ENCODE data around the gene SPRY1.

DNA sequence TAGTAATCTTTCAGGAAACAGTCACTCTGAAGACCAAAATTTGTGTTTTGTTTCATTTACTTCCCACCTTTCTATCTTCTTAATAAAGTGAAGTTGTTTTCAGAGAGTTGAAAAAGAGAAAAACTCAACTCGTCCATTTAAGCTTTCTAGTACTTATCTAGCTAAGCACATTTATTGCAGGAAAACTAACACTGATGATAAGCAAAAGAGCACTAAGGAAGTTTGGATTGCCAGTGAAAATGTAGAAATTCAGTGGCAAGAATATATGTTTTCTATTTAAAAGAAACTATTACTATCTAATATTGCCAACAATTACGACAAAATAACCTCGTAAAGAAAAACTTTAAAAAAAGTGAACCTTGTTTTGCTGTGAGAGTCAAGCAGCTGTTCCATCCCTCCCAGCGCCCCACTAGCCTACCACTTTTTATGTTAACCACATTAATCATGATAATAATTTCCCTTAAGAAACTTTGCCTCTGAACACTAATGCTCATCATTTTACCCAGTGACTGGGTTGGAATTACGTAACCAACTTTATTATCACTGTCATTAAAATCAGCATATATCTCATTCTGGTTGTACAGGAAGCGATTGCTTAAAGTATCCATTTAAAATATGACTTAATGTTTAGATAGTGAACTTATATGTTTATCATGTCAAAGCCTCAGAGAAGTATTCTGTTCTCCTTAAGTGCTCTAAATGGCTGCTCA, 24.8 kb downstream of the SPRY1 start:
- no peak for TF ChIP-seq POLR2AphosphoS5 (IDR thresholded peaks at IDR 0.05; ENCODE audit: low read depth, low read length)
- no peak for TF ChIP-seq CTCF (IDR thresholded peaks at IDR 0.05 in 2 of 3, conservative IDR thresholded peaks at IDR 0.05 in 1 of 3; ENCODE audit: borderline replicate concordance in 1 of 3, insufficient read depth in 1 of 3, low read depth in 2 of 3, low read length in 2 of 3)
- TF ChIP-seq POLR2A (IDR thresholded peaks at IDR 0.05; ENCODE audit: borderline replicate concordance, extremely low read depth, insufficient read depth, insufficient read length): no peak
- TF ChIP-seq CBX3 (IDR thresholded peaks at IDR 0.05; ENCODE audit: low read depth): no peak
- no peak for TF ChIP-seq YY1 (IDR thresholded peaks at IDR 0.05; ENCODE audit: extremely low read depth, insufficient replicate concordance, low read depth, low read length)
